Fibroblast of the aortic adventitia (primary cell): ENCODE measurements around the gene PPIP5K2. TPM values are rescaled to one million over a fixed set of nuclear protein-coding genes. Genes with fewer than 3 reads are reported as not detected.

Source experiments
- DNase-seq: peaks from one replicate; pipeline ENCODE4 v3.0.0-alpha.2; 2010; ENCODE audit warnings: low read depth
- H3K4me3 ChIP-seq: 2 replicates; pipeline ENCODE4 v1.5.1; 2011; ENCODE audit warnings: low read depth, mild to moderate bottlenecking, control low read depth, low read length, moderate library complexity
- total RNA-seq: library from RNA; depleted of rRNA; stranded (reverse); fragments of >200 nt; gene quantifications from 2 replicates; pipeline ENCODE4 v1.2.3, GENCODE V29; 2012; ENCODE audit warnings: low replicate concordance
- TF ChIP-seq, protein P1 (sequence below): IDR thresholded peaks from 2 replicates; pipeline ENCODE4 v1.5.1; 2011; ENCODE audit warnings: mild to moderate bottlenecking, low read length, control low read depth, inconsistent platforms; ENCODE audit not compliant: insufficient read depth

Gene PPIP5K2
- total RNA-seq, 1 donor, result 71.9 TPM

DNA sequence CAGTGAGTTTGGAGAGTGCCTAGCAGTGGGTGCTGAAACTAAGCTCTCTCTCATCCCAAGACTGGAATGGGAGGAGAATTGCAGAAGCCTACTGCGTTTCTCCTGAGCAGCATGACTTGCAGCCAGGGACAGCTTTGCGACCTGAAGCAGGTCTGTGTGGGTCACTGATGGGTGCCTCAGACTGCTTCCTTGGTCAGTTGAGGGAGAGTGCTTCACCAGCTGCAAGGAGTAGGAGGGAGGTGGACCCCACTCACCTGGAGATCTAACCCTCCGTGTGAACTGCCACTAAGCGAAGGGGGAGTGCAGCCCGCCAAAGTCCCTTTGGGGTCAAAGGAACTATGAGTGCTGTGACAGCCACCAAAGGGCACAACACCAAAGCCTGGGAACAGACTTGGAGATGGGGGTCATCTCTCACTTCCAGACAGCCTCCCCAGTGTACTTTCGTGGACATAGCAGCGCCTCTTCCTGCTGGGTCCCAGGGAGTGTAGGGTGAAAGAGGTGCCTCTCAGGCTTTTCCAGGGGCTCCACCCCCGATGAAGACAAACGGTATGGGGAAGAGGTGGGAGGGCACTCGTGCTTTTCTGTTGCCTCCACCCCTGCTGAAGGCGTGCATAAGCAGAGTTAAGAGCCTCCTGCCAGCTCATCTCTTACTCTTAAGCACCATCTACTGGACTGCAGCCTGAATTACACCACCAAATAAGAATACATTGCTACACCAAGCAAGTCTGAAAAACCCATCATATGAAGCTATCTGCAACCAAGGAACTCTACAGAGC is 104.2 kb downstream of the PPIP5K2 start:
- TF ChIP-seq, protein P1, sequence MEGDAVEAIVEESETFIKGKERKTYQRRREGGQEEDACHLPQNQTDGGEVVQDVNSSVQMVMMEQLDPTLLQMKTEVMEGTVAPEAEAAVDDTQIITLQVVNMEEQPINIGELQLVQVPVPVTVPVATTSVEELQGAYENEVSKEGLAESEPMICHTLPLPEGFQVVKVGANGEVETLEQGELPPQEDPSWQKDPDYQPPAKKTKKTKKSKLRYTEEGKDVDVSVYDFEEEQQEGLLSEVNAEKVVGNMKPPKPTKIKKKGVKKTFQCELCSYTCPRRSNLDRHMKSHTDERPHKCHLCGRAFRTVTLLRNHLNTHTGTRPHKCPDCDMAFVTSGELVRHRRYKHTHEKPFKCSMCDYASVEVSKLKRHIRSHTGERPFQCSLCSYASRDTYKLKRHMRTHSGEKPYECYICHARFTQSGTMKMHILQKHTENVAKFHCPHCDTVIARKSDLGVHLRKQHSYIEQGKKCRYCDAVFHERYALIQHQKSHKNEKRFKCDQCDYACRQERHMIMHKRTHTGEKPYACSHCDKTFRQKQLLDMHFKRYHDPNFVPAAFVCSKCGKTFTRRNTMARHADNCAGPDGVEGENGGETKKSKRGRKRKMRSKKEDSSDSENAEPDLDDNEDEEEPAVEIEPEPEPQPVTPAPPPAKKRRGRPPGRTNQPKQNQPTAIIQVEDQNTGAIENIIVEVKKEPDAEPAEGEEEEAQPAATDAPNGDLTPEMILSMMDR, result peak; percentile 77
- H3K4me3 ChIP-seq, result no peak overlapping the region
- peak; percentile 84 for DNase-seq

DNA sequence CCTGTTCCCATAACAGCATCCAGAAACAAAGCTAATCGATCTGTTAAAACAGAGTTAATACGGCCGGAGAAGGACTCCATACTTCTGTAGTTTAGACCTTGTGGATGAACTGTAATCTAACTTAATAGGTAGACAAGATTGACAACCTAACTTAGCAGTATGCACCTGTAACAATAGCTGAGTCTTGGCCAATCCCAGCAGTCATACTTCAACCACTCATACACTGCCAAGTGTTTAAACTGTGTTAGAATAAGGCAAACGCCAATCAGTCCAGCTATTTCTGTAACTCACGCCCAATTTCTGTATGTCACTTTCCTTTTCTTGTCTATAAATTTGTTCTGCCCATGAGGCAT is 104.8 kb downstream of the PPIP5K2 start:
- DNase-seq, result no peak
- H3K4me3 ChIP-seq, result no peak overlapping the region
- TF ChIP-seq, protein P1, result no peak

DNA sequence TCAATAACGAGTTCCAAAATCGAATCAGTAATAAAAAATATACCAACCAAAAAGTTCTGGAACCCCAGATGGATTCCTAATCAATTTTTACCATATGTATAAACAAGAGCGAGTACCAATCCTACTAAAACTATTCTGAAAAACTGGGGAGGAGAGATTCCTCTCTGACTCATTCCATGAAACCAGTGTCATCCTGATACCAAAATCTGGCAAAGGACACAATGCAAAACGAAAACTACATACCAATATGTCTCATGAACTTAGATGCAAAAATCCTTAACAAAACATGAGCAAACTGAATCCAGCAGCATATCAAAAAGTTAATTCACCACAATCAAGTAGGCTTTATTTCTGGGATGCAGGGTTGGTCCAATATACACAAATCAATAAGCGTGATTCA is 108.0 kb downstream of the PPIP5K2 start:
- DNase-seq, result peak; percentile 22
- TF ChIP-seq, protein P1, result no peak
- H3K4me3 ChIP-seq, result no peak overlapping the region

DNA sequence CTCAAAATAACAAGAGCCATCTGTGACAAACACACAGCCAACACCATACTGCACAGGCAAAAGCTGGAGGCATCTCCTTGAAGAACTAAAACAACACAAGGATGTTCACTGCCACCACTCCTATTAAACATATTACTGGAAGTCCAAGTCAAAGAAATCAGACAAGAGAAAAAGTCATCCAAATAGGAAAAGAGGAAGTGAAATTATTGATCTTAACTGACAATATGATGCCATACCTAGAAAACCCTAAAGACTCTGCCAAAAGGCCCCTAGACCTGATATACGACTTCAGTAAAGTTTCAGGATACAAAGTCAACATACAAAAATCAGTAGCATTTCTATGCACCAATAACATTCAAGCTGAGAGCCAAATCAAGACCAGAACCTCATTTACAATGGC is 108.5 kb downstream of the PPIP5K2 start:
- no peak overlapping the region for H3K4me3 ChIP-seq
- TF ChIP-seq, protein P1, result no peak
- no peak for DNase-seq

DNA sequence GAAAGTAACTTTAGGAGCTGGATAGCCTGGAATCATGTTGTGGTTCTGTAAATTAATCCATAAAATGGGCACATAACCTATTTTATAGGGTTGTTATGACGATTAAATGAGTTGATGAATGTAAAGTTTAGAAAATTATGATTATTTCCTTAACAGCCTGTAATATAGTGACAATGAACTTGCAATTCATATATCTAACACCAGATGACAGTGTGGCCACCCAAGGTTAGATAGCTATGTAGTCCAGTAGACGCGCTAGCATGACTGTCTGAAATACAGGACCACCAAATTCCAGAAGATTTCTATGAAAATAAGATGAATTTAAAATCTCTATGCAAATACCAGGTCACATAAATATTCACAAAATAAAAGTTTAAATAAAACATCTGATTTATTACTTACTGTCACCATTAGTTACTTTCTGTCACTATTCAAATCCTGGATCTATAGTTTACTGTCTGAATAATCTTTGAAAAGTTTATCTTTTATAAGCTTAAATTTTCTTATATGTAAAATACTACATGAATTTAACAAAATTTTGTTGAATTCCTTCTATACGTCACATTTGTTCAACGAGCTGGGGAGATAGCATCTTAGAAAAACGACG is 112.4 kb downstream of the PPIP5K2 start:
- TF ChIP-seq, protein P1, result peak; percentile 81
- no peak overlapping the region for H3K4me3 ChIP-seq
- peak; percentile 61 for DNase-seq

DNA sequence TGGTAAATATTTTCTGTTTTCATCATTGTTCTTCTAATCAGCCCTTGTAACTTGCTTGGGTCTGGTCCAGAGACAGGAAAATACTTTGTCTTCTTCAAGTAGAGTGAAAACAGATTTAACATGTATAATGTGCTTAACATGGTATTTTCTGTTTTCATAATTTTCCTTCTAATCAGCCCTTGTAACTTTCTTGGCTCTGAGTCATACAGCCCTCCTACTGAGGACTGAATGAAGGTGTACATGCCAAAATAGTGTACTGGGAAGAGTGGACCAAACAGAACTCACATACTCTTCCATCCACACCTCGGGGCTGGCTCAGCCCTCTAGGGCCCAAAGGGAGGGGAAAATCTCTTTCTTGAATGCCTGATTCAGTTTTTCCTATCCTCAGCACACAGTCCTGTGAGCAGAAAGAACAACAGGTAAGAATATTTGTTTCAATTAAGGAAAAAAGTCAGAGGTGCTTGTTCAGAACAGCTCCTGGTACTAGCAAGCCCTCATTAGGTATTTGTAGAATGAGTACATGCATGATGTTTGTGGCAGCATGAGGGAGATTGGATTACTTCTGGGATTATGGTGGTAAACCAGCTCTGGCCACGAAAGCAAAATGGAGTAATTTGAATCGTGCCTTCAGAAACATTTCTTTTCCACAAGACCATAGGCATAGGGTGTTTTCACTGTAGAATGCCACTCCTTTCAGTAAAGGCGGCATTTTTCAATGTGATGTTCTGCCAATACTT is 114.3 kb downstream of the PPIP5K2 start:
- DNase-seq, result peak; percentile 64
- TF ChIP-seq, protein P1, result no peak
- no peak overlapping the region for H3K4me3 ChIP-seq
